Skin epidermis (tissue), 12 donors: ENCODE measurements around the gene RBBP8NL.

Source experiments
- H3K27ac ChIP-seq, 21 experiments: fragments of 200-600 bp; sonication (generic) in 11 of 21; one replicate each; pipeline ENCODE4 v1.5.0; 2020; ENCODE audit warnings: mild to moderate bottlenecking in 3 of 21, inconsistent platforms in 2 of 21, moderate library complexity in 2 of 21
- H3K4me3 ChIP-seq, 7 experiments: fragments of 200-600 bp; sonication (generic) in 2 of 7; one replicate each; pipeline ENCODE4 v1.5.0; 2020; ENCODE audit warnings: inconsistent platforms in 2 of 7, mild to moderate bottlenecking in 2 of 7, moderate library complexity in 1 of 7

The RBBP8NL gene

GRCh38 chr20:62425281-62426058 is 1.9 kb downstream of the RBBP8NL start:
- no peak overlapping the region for H3K4me3 ChIP-seq
- no peak overlapping the region for H3K27ac ChIP-seq

GRCh38 chr20:62424249-62425107 is 2.9 kb downstream of the RBBP8NL start:
- Histone ChIP-seq H3K27ac (no peak overlapping the region), H3K4me3 (no peak overlapping the region)

DNA sequence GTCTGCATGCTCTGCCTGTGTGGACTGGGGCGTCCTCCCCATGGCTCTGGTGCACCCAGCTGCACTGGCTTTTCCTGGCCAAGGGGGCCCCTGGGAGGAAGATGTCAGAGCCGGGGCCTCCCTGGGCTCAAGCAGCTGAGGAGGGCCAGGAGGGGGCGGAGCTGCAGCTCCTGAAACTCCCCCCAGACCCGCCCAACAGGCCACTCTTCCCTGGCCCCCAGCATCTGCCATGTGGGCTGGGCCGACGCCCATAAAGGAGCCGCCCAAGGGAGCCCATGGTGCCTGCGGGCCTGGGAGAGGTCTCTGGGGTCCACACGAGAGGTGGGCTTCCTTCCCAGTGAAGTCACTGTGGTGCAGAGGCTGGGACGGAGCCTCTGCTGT is 4.0 kb downstream of the RBBP8NL start:
- no peak overlapping the region for H3K4me3 ChIP-seq
- H3K27ac ChIP-seq: no peak overlapping the region

GRCh38 chr20:62422636-62423325 is 4.6 kb downstream of the RBBP8NL start:
- H3K4me3 ChIP-seq: no peak overlapping the region
- no peak overlapping the region for H3K27ac ChIP-seq

GRCh38 chr20:62421716-62421990 is 5.7 kb downstream of the RBBP8NL start:
- Histone ChIP-seq H3K27ac (no peak overlapping the region), H3K4me3 (no peak overlapping the region)

- H3K4me3 ChIP-seq: no peak overlapping the region
These were observed 6.3 kb downstream of the RBBP8NL start for GRCh38 chr20:62420846-62421715.

DNA sequence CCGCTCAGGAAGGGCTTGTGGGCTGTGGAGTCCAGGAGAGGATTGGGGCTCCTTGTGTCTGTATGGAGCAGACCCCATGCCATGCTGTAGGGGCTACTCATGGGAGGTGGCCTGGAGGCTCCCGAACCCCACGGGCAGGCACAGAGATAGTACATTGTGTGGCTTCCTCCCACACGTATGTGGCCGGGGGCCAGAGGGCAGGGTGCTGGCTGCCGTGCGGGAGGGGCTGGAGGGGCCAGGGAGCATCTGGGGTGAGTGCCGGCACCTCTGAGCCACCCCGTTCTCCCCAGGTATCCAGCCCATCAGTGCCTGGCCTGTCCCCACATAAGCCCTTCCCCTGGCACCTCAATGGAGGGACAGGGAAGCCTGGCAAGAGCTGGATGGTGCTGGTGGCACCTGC is 7.6 kb downstream of the RBBP8NL start:
- H3K4me3 ChIP-seq: no peak overlapping the region
- H3K27ac ChIP-seq: no peak overlapping the region

More at GRCh38 chr20:62420846-62421715, 6.3 kb downstream of the RBBP8NL start:
- H3K27ac ChIP-seq: no peak overlapping the region

GRCh38 chr20:62418709-62419487 is 8.4 kb downstream of the RBBP8NL start:
- Histone ChIP-seq H3K27ac (no peak overlapping the region), H3K4me3 (no peak overlapping the region)

GRCh38 chr20:62417981-62418708 is 9.2 kb downstream of the RBBP8NL start:
- no peak overlapping the region for H3K27ac ChIP-seq

DNA sequence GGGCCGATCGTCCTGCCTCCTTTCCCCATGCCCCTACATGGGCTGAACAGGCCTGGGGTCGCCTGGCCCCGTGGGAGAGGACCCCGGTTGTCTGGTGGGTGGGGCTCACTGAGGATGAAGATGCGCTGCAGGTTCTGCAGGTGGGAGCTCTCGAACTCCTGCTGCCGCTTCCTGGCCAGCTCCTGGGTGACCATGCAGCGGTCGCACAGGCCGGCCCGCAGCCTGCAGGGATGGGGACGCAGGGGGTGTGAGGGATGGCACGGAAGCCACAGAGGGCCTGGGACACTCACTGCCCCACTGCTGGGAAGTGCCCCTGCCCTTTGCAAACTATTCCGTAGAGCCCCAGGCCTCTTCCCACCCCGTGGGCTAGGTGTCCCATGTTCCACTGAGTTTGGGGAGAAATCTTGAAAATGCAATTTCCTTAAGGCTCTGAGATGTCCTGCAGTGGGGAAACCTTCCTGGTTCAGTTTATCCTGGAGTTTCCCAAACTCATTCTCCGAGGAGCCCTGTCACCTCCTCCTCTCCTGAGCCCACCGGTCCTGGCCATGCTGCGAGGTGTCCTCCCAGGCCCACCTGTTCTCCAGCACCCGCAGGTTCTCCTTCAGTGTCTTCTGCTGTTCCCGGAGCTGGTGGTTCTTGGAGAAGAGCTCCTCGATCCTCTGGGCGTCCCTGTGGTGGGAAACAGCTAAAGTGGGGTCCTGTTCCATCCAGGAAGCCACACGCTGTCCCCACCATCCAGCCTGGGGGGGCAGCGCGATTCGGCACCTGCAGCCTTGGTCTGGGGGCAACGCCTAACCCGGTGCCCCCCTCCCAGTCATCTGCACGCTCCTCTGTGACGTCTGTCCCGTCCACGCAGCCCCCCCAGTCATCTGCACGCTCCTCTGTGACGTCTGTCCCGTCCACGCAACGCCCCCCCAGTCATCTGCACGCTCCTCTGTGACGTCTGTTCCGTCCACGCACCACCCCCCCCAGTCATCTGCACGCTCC is 10.4 kb downstream of the RBBP8NL start:
- H3K4me3 ChIP-seq: no peak overlapping the region
- no peak overlapping the region for H3K27ac ChIP-seq

More at GRCh38 chr20:62417981-62418708, 9.2 kb downstream of the RBBP8NL start:
- no peak overlapping the region for H3K4me3 ChIP-seq

GRCh38 chr20:62415354-62416111 is 11.8 kb downstream of the RBBP8NL start:
- no peak overlapping the region for H3K27ac ChIP-seq
- H3K4me3 ChIP-seq: no peak overlapping the region

GRCh38 chr20:62413896-62414481 is 13.3 kb downstream of the RBBP8NL start:
- Histone ChIP-seq H3K27ac (no peak overlapping the region), H3K4me3 (no peak overlapping the region)

DNA sequence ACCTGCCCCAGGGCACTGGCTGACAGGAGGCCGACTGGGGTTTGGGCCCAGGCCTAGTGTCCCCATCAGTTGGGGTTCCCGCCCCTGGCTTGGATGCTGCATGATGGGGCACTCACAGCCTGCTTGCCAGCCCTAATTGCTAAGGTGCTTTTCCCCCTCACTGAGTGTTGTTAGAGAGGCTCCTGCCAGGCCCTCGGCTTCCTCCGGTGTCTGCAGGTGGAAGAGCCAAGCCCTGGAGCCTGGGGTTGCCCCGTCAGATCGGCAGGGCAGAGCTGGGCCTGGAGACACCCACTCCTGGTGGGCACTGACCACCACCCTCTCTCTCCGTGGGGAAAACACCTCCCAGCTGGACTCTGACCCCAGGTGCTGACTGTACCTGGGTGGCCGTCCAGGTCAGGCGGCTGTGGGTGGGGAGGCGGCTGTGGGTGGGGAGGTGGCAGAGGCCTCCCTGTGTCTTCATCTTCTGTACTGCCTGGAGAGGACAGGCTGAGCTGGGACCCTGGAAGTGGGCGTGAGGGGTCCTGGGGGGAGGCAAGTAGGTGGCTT is 14.2 kb downstream of the RBBP8NL start:
- Histone ChIP-seq H3K4me3 (no peak overlapping the region), H3K27ac (no peak overlapping the region)

- H3K4me3 ChIP-seq: no peak overlapping the region
These were observed 14.9 kb downstream of the RBBP8NL start for GRCh38 chr20:62412194-62413024.

More at GRCh38 chr20:62412194-62413024, 14.9 kb downstream of the RBBP8NL start:
- H3K27ac ChIP-seq: no peak overlapping the region
